ENCODE results near the gene ABCB11. TPM values are rescaled to one million over a fixed set of nuclear protein-coding genes. Genes with fewer than 3 reads are reported as not detected.

ABCB11 gene
- total RNA-seq, 1 experiment from 2014 or later = 0.11 TPM

DNA sequence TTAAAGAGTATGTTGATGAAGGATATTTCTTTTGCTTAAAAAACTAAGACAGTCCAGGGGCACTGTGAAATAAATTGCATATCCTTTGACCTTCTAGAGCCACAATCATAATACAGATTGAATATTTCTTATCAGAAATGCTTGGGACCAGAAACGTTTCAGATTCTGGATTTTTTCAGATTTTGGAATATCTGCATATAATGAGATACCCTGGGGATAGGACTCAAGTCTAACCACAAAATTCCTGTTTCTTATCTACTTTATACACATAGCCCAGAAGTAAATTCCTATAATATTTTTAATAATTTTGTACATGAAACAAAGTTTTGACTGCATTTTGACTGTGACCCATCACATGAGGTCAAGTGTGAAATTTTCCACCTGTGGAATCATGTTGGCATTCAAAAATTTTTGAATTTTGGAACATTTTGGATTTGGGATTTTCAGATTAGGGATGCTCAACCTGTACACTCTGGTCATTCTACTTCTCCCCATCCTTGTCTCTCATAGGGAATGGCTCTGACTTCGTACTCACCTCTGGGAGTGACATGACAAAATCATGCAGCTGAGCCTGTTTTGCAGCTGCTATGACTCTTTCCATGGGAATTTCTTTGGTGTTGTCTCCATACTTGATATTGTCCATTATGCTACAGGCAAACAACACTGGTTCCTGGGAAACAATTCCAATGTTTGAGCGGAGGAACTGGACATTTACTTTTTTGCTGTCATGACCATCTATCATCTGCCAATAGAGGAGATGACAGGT, 104.3 kb downstream of the ABCB11 start:
- TF ChIP-seq EZH2phosphoT487 (IDR thresholded peaks at IDR 0.05; ENCODE audit: borderline replicate concordance, low read length) = no peak
- no peak for TF ChIP-seq EZH2 (IDR thresholded peaks at IDR 0.05; ENCODE audit: low read length, unreplicated experiment)
- TF ChIP-seq, protein P1, sequence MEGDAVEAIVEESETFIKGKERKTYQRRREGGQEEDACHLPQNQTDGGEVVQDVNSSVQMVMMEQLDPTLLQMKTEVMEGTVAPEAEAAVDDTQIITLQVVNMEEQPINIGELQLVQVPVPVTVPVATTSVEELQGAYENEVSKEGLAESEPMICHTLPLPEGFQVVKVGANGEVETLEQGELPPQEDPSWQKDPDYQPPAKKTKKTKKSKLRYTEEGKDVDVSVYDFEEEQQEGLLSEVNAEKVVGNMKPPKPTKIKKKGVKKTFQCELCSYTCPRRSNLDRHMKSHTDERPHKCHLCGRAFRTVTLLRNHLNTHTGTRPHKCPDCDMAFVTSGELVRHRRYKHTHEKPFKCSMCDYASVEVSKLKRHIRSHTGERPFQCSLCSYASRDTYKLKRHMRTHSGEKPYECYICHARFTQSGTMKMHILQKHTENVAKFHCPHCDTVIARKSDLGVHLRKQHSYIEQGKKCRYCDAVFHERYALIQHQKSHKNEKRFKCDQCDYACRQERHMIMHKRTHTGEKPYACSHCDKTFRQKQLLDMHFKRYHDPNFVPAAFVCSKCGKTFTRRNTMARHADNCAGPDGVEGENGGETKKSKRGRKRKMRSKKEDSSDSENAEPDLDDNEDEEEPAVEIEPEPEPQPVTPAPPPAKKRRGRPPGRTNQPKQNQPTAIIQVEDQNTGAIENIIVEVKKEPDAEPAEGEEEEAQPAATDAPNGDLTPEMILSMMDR (conservative IDR thresholded peaks at IDR 0.05; ENCODE audit: low read depth, low read length) = no peak
- intact Hi-C loops (cut with micrococcal nuclease) = no loop called here
- no peak overlapping the region for H3K27ac ChIP-seq (ENCODE audit: low read length)
- DNase-seq (peak; percentile 43), ATAC-seq (no peak)
- no peaks in the 10 kb centered on the region for H3K9me2 ChIP-seq (replicated peaks; ENCODE audit: low read length)
- H3K79me2 ChIP-seq (ENCODE audit: low read length) = no peaks in the 10 kb centered on the region
- H2AFZ ChIP-seq (ENCODE audit: low read length) = no peak overlapping the region
- H3K4me3 ChIP-seq (ENCODE audit: low read length) = no peak overlapping the region
- H3F3A ChIP-seq (ENCODE audit: low read length, unreplicated experiment) = no peaks in the 10 kb centered on the region
- H3K27me3 ChIP-seq (ENCODE audit: low read length) = peaks cover 46% of the 10 kb centered on the region
- no peaks in the 10 kb centered on the region for H3K4me1 ChIP-seq (ENCODE audit: insufficient read depth, low read length)
- no peak overlapping the region for H3K4me2 ChIP-seq (ENCODE audit: low read length)
- H3K9me3 ChIP-seq (ENCODE audit: low read length) = no peaks in the 10 kb centered on the region
- no peak overlapping the region for H3K9ac ChIP-seq (ENCODE audit: low read length)
- H3K36me3 ChIP-seq (ENCODE audit: low read depth, low read length) = no peaks in the 10 kb centered on the region
- H4K20me1 ChIP-seq (ENCODE audit: low read length) = no peaks in the 10 kb centered on the region
- CTCF ChIA-PET = no interaction called here
- no TSS peak for BruUV-seq (replicated peaks)
- POLR2A ChIA-PET (ENCODE audit: unreplicated experiment) = no interaction called here

- CTCF ChIA-PET = no interaction called here
- Histone ChIP-seq H3K4me1 (ENCODE audit: insufficient read depth, low read length) (no peaks in the 10 kb centered on the region), H3K4me3 (ENCODE audit: low read length) (no peak overlapping the region), H3K79me2 (ENCODE audit: low read length) (no peaks in the 10 kb centered on the region), H3K4me2 (ENCODE audit: low read length) (no peak overlapping the region), H3K9me3 (ENCODE audit: low read length) (no peaks in the 10 kb centered on the region), H3K27ac (ENCODE audit: low read length) (no peak overlapping the region), H3K9me2 (replicated peaks; ENCODE audit: low read length) (no peaks in the 10 kb centered on the region), H3K9ac (ENCODE audit: low read length) (no peak overlapping the region), H2AFZ (ENCODE audit: low read length) (no peak overlapping the region), H4K20me1 (ENCODE audit: low read length) (no peaks in the 10 kb centered on the region), H3K36me3 (ENCODE audit: low read depth, low read length) (no peaks in the 10 kb centered on the region), H3F3A (ENCODE audit: low read length, unreplicated experiment) (no peaks in the 10 kb centered on the region), H3K27me3 (ENCODE audit: low read length) (peaks cover 42% of the 10 kb centered on the region; the same call in 1 of the 2 replicates)
- POLR2A ChIA-PET (ENCODE audit: unreplicated experiment) = interaction anchor here (1.1 kb wide), 1 partner anchor 949 kb away, joined by 5 read pairs; no protein-coding TSS in a partner anchor
- ATAC-seq (peak; percentile 33; the same call in 1 of the 2 replicates), DNase-seq (peak; percentile 73)
- intact Hi-C loops (cut with micrococcal nuclease) = loop anchor here (1.0 kb wide), 2 partner anchors 147 to 574 kb away; no protein-coding TSS in a partner anchor
- no TSS peak for BruUV-seq (replicated peaks)
- TF ChIP-seq EZH2phosphoT487 (IDR thresholded peaks at IDR 0.05; ENCODE audit: borderline replicate concordance, low read length) (no peak), EZH2 (IDR thresholded peaks at IDR 0.05; ENCODE audit: low read length, unreplicated experiment) (no peak)
- TF ChIP-seq, protein P1 (conservative IDR thresholded peaks at IDR 0.05; ENCODE audit: low read depth, low read length) = peak; percentile 76
These were observed 110.5 kb downstream of the ABCB11 start for GRCh38 chr2:168920504-168921157.

DNA sequence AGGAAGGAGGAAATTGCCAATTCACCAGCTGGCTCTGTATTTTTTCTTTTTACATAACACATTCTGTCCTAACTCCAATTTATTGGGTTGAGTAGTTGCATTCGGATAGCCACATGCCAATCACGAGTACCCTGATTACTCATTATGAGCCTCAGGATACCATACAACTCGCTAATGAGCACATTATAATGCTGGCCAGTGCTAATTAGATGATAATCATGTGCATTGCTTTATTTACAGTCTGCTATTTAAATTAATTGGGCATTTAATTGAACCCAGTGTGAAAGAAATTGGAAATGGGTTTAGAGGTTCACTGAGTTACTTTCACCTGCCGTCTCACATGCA, 114.8 kb downstream of the ABCB11 start:
- no peak overlapping the region for H2AFZ ChIP-seq (ENCODE audit: low read length)
- H3K27me3 ChIP-seq (ENCODE audit: low read length) = peaks cover 57% of the 10 kb centered on the region
- H3K9ac ChIP-seq (ENCODE audit: low read length) = no peak overlapping the region
- H3K9me2 ChIP-seq (replicated peaks; ENCODE audit: low read length) = no peaks in the 10 kb centered on the region
- BruUV-seq (replicated peaks) = no TSS peak
- DNase-seq (no peak), ATAC-seq (no peak)
- no peaks in the 10 kb centered on the region for H3F3A ChIP-seq (ENCODE audit: low read length, unreplicated experiment)
- H3K36me3 ChIP-seq (ENCODE audit: low read depth, low read length) = no peaks in the 10 kb centered on the region
- intact Hi-C loops (cut with micrococcal nuclease) = no loop called here
- ChIA-PET POLR2A (ENCODE audit: unreplicated experiment) (no interaction called here), CTCF (no interaction called here)
- no peak overlapping the region for H3K4me3 ChIP-seq (ENCODE audit: low read length)
- H3K4me1 ChIP-seq (ENCODE audit: insufficient read depth, low read length) = no peaks in the 10 kb centered on the region
- H3K79me2 ChIP-seq (ENCODE audit: low read length) = no peaks in the 10 kb centered on the region
- H3K4me2 ChIP-seq (ENCODE audit: low read length) = no peak overlapping the region
- no peak overlapping the region for H3K27ac ChIP-seq (ENCODE audit: low read length)
- no peak for TF ChIP-seq EZH2 (IDR thresholded peaks at IDR 0.05; ENCODE audit: low read length, unreplicated experiment)
- TF ChIP-seq, protein P1 (conservative IDR thresholded peaks at IDR 0.05; ENCODE audit: low read depth, low read length) = no peak
- no peak for TF ChIP-seq EZH2phosphoT487 (IDR thresholded peaks at IDR 0.05; ENCODE audit: borderline replicate concordance, low read length)
- H4K20me1 ChIP-seq (ENCODE audit: low read length) = no peaks in the 10 kb centered on the region
- no peaks in the 10 kb centered on the region for H3K9me3 ChIP-seq (ENCODE audit: low read length)
